Dedifferentiated amniotic fluid mesenchymal stem cell (primary cell): ENCODE data around the gene DENND6A.
A peak's percentile ranks its signal among the peaks of the same experiment; 100 is the strongest.
"Not testable (repeated sequence)": the region's sequence is repeated elsewhere in the genome, so short reads cannot be mapped to it uniquely, and the experiment has no call there.

Experiments used
- DNase-seq: peaks from one replicate; pipeline ENCODE4 v3.0.0-alpha.2; 2016; ENCODE audit errors: extremely low spot score

DENND6A gene

GRCh38 chr3:57644740-57645139 lies 48.1 kb downstream of the DENND6A start:
- no peak for DNase-seq

GRCh38 chr3:57637391-57637790 lies 55.5 kb downstream of the DENND6A start:
- peak; percentile 57 for DNase-seq

GRCh38 chr3:57634259-57634658 lies 58.6 kb downstream of the DENND6A start:
- not testable (repeated sequence) for DNase-seq

GRCh38 chr3:57627976-57628375 lies 64.9 kb downstream of the DENND6A start:
- DNase-seq, result no peak

- no peak for DNase-seq
These were observed 68.1 kb downstream of the DENND6A start for GRCh38 chr3:57624801-57625200.

GRCh38 chr3:57622362-57622761 lies 70.5 kb downstream of the DENND6A start:
- DNase-seq, result no peak

GRCh38 chr3:57617739-57618138 lies 75.1 kb downstream of the DENND6A start:
- DNase-seq, result no peak

GRCh38 chr3:57616233-57616632 lies 76.6 kb downstream of the DENND6A start:
- no peak for DNase-seq

GRCh38 chr3:57611870-57612269 lies 81.0 kb downstream of the DENND6A start:
- not testable (repeated sequence) for DNase-seq

- no peak for DNase-seq
These were observed 87.2 kb downstream of the DENND6A start for GRCh38 chr3:57605683-57606082.

GRCh38 chr3:57604971-57605370 lies 87.9 kb downstream of the DENND6A start:
- DNase-seq, result no peak

GRCh38 chr3:57600195-57600594 lies 92.7 kb downstream of the DENND6A start:
- no peak for DNase-seq

- DNase-seq, result no peak
These were observed 94.0 kb downstream of the DENND6A start for GRCh38 chr3:57598765-57599360.

GRCh38 chr3:57597127-57597923 lies 95.6 kb downstream of the DENND6A start, which contains the start of gene ARF4:
Gene ARF4 (minus strand): TSS chr3:57597344. CDS start chr3:57597140, 204 bp downstream.
- peak; percentile 99 for DNase-seq

- peak; percentile 90 for DNase-seq
These were observed 96.3 kb downstream of the DENND6A start for GRCh38 chr3:57596495-57597126.

- no peak for DNase-seq
These were observed 98.3 kb downstream of the DENND6A start for GRCh38 chr3:57594576-57594975.

- DNase-seq, result no peak
These were observed 98.7 kb downstream of the DENND6A start for GRCh38 chr3:57594144-57594543.

GRCh38 chr3:57592306-57592705 lies 100.6 kb downstream of the DENND6A start:
- DNase-seq, result no peak

GRCh38 chr3:57587905-57588304 lies 105.0 kb downstream of the DENND6A start:
- no peak for DNase-seq

GRCh38 chr3:57586778-57587177 lies 106.1 kb downstream of the DENND6A start:
- no peak for DNase-seq

GRCh38 chr3:57583544-57583943 lies 109.3 kb downstream of the DENND6A start:
- no peak for DNase-seq

- no peak for DNase-seq
These were observed 110.3 kb downstream of the DENND6A start for GRCh38 chr3:57582474-57583168.
